K562 (cell line): ENCODE measurements around the gene ANOS1. TPM values are rescaled to one million over a fixed set of nuclear protein-coding genes. Genes with fewer than 3 reads are reported as not detected.
"Not testable (repeated sequence)": the region's sequence is repeated elsewhere in the genome, so short reads cannot be mapped to it uniquely, and the experiment has no call there.

Experiments used
- ATAC-seq: fragments of 200-7000 bp; cut with Tn5 transposase; 3 replicates; pipeline ENCODE4 v1.9.1; 2020; ENCODE audit warnings: moderate library complexity
- BruUV-seq: library from RNA; stranded (reverse); fragments of 400-500 nt; replicated peaks from 2 replicates; lab custom pipeline; 2021; lab: Mats Ljungman, UMichigan
- CTCF ChIA-PET: fragments of 300-600 bp; formaldehyde crosslinking; extraction: SDS; loops from one replicate; lab custom pipeline; 2021; ENCODE audit warnings: low intra/inter-chr PET ratio; lab: Yijun Ruan, JAX
- POLR2A ChIA-PET: fragments of 300-600, 350-650 bp; sonication (Branson Sonifier 250); formaldehyde crosslinking; extraction: SDS; loops from one replicate; lab custom pipeline; 2021; ENCODE audit warnings: antibody characterized with exemption, inconsistent platforms; lab: Yijun Ruan, JAX
- DNase-seq, 4 experiments: peaks; one replicate each; pipeline versions ENCODE4 v3.0.0 to v3.0.0-alpha.2; 2011 to 2018; ENCODE audit warnings: low spot score in 3 of 4, mixed read lengths in 3 of 4; ENCODE audit errors: extremely low read depth in 1 of 4
- FAIRE-seq: peaks from 2 replicates; lab custom pipeline; 2011; peaks lifted over from hg19 to GRCh38; lab: Jason Lieb, UNC
- H2AFZ ChIP-seq: 2 replicates; pipeline ENCODE4 v1.6.0; 2011; ENCODE audit warnings: low read depth, low read length, control low read depth, inconsistent platforms
- H3K27ac ChIP-seq: fragments of 200-600 bp; 3 replicates; pipeline ENCODE4 v1.8.0; 2011; ENCODE audit warnings: low read depth, mild to moderate bottlenecking, control low read depth, inconsistent platforms, low read length, moderate library complexity, mixed read lengths; ENCODE audit errors: extremely low read depth
- H3K27me3 ChIP-seq, 2 experiments: fragments of 300-600 bp in 1 of 2; 2 replicates in 1 of 2; 3 replicates in 1 of 2; pipeline versions ENCODE4 v1.6.0 to v1.8.0; 2011; ENCODE audit warnings: inconsistent platforms in 2 of 2, low read length in 2 of 2, mild to moderate bottlenecking in 1 of 2, mixed read lengths in 1 of 2, moderate library complexity in 1 of 2; ENCODE audit not compliant: control insufficient read depth in 2 of 2, insufficient read depth in 2 of 2
- H3K36me3 ChIP-seq: fragments of 300-600 bp; 3 replicates; pipeline ENCODE4 v1.8.0; 2011; ENCODE audit warnings: mild to moderate bottlenecking, low read length, inconsistent platforms; ENCODE audit not compliant: control insufficient read depth, insufficient read depth
- H3K4me1 ChIP-seq, 2 experiments: fragments of 200-600 bp in 1 of 2; replicated peaks in 1 of 2; 2 replicates in 1 of 2; 3 replicates in 1 of 2; pipeline versions ENCODE4 v1.5.1 to v1.8.0; 2011; ENCODE audit warnings: inconsistent platforms in 2 of 2, low read length in 2 of 2, mild to moderate bottlenecking in 1 of 2, mixed read lengths in 1 of 2, moderate library complexity in 1 of 2; ENCODE audit not compliant: control insufficient read depth in 2 of 2, insufficient read depth in 2 of 2
- H3K4me2 ChIP-seq: 2 replicates; pipeline ENCODE4 v1.6.1; 2011; ENCODE audit warnings: low read length, control low read depth, inconsistent platforms, mixed read lengths; ENCODE audit not compliant: insufficient read depth
- H3K4me3 ChIP-seq: fragments of 200-600 bp; sonication (generic), shearing (Covaris generic); 2 replicates; pipeline ENCODE4 v1.5.1; 2016; ENCODE audit warnings: control low read depth, inconsistent platforms
- H3K79me2 ChIP-seq: fragments of 200-600 bp; 3 replicates; pipeline ENCODE4 v1.8.0; 2011; ENCODE audit warnings: low read length, inconsistent platforms; ENCODE audit not compliant: control insufficient read depth, insufficient read depth
- H3K9ac ChIP-seq, 2 experiments: 2 replicates each; pipeline versions ENCODE4 v1.6.0 to v1.6.1; 2011; ENCODE audit warnings: low read depth in 2 of 2, low read length in 2 of 2, control low read depth in 1 of 2, inconsistent platforms in 1 of 2, mild to moderate bottlenecking in 1 of 2, mixed read lengths in 1 of 2; ENCODE audit not compliant: insufficient read depth in 1 of 2
- H3K9me1 ChIP-seq: one replicate; pipeline ENCODE4 v1.6.0; 2011; ENCODE audit warnings: inconsistent platforms, mild to moderate bottlenecking, low read length, moderate library complexity; ENCODE audit not compliant: control insufficient read depth, insufficient read depth
- H3K9me3 ChIP-seq: replicated peaks from 2 replicates; pipeline ENCODE4 v1.5.1; 2011; ENCODE audit warnings: low read depth, low read length, inconsistent platforms; ENCODE audit not compliant: control insufficient read depth, insufficient read depth
- H4K20me1 ChIP-seq: replicated peaks from 2 replicates; pipeline ENCODE4 v1.6.1; 2011; ENCODE audit warnings: low read length, inconsistent platforms, mixed read lengths; ENCODE audit not compliant: control insufficient read depth, insufficient read depth
- AFF4 ChIP-seq: sonication (generic); formaldehyde crosslinking; IDR thresholded peaks from 2 replicates; pipeline ENCODE4 v1.8.0; 2023; ENCODE audit warnings: mild to moderate bottlenecking, missing genetic modification reagents
- BCOR ChIP-seq: fragments of 450-650 bp; IDR thresholded peaks from 2 replicates; pipeline ENCODE4 v1.6.1; 2016
- ERF ChIP-seq: fragments of 450-650 bp; formaldehyde crosslinking; IDR thresholded peaks from 2 replicates; pipeline ENCODE4 v1.4.0; 2020; ENCODE audit warnings: mild to moderate bottlenecking, mixed read lengths
- HNRNPUL1 ChIP-seq: fragments of 200-400 bp; formaldehyde crosslinking; IDR thresholded peaks from 2 replicates; pipeline ENCODE4 v1.6.1; 2017; ENCODE audit warnings: low read length
- MAFK ChIP-seq: IDR thresholded peaks from 2 replicates; pipeline ENCODE4 v1.6.1; 2011; ENCODE audit warnings: low read length, improper control_type of control experiment
- TBP ChIP-seq: optimal IDR thresholded peaks from 2 replicates; pipeline ENCODE3; 2011; ENCODE audit warnings: low read depth, low read length, improper control_type of control experiment
- ZNF444 ChIP-seq: fragments of 250-450 bp; sonication (Bioruptor Pico); IDR thresholded peaks from 2 replicates; pipeline ENCODE4 v1.4.0; 2020; ENCODE audit warnings: mild to moderate bottlenecking, moderate library complexity
- ZNF695 ChIP-seq: fragments of 450-650 bp; formaldehyde crosslinking; IDR thresholded peaks from 2 replicates; pipeline ENCODE4 v1.4.0; 2020; ENCODE audit warnings: mild to moderate bottlenecking, moderate library complexity
- ZNF766 ChIP-seq: fragments of 200-800 bp; sonication (Bioruptor generic); conservative IDR thresholded peaks from 2 replicates; pipeline ENCODE4 v1.6.1; 2016; ENCODE audit warnings: missing genetic modification characterization, missing compliant biosample characterization
- whole genome bisulfite sequencing: fragments of 100-300 bp; shearing (Covaris generic); methylation state at CpG from one replicate; pipeline ENCODE4 v1.1.6; 2016; ENCODE audit warnings: low coverage, mixed read lengths; ENCODE audit not compliant: insufficient coverage; ENCODE audit errors: missing lambda C conversion rate; 5-methylcytosine and 5-hydroxymethylcytosine counted together
- in situ Hi-C: fragments of 300-500 bp; cut with MboI; formaldehyde crosslinking; loops from 4 replicates; pipeline ENCODE4 v1.15.0; 2018; ENCODE audit warnings: inconsistent platforms, mixed read lengths
- intact Hi-C: fragments of 100-400 bp; cut with micrococcal nuclease; formaldehyde crosslinking; loops from 2 replicates; pipeline ENCODE4 v1.14.2; 2022
- polyA plus RNA-seq, 8 experiments: library from polyadenylated mRNA; depleted of rRNA in 4 of 8; stranded (reverse) in 5 of 8; unstranded in 3 of 8; fragments of >200 nt; fragmentation: Nextera tagmentation in 2 of 8; fragmentation: Illumina TruSeq in 1 of 8; extraction: Ambion mirVana in 2 of 8; extraction: Trizol in 1 of 8; gene quantifications; 2 replicates each; pipeline versions ENCODE4 v1.2.1 to v1.2.3, GENCODE V29; 2011 to 2014; ENCODE audit warnings: inconsistent platforms in 1 of 8, missing spikeins in 1 of 8
- total RNA-seq, 7 experiments: library from RNA; depleted of rRNA in 6 of 7; stranded (reverse); fragments of >200 nt in 6 of 7; fragmentation: Illumina TruSeq in 2 of 7; extraction: Trizol in 2 of 7; gene quantifications; 2 replicates each; pipeline versions ENCODE4 v1.2.1 to v1.2.3, GENCODE V29; 2011 to 2021; ENCODE audit warnings: low replicate concordance in 1 of 7
- TF ChIP-seq, protein P1 (sequence below): fragments of 250-450 bp; sonication (Bioruptor Pico); IDR thresholded peaks from 2 replicates; pipeline ENCODE4 v1.5.0; 2021; ENCODE audit warnings: mild to moderate bottlenecking, moderate library complexity
- TF ChIP-seq, protein P2 (sequence below): sonication (generic); formaldehyde crosslinking; IDR thresholded peaks from 2 replicates; pipeline ENCODE4 v1.8.1; 2022; ENCODE audit warnings: missing genetic modification reagents
- TF ChIP-seq, protein P3 (sequence below): fragments of 450-650 bp; formaldehyde crosslinking; IDR thresholded peaks from 2 replicates; pipeline ENCODE4 v1.4.0; 2020; ENCODE audit warnings: mild to moderate bottlenecking, moderate library complexity

The ANOS1 gene
- total and polyA plus RNA-seq, 9 of the 15 experiments (the other 6 are each of a cell fraction or from before 2014, with no cell fraction given) = 0.04 TPM; not detected in 8

- TF ChIP-seq, protein P1, sequence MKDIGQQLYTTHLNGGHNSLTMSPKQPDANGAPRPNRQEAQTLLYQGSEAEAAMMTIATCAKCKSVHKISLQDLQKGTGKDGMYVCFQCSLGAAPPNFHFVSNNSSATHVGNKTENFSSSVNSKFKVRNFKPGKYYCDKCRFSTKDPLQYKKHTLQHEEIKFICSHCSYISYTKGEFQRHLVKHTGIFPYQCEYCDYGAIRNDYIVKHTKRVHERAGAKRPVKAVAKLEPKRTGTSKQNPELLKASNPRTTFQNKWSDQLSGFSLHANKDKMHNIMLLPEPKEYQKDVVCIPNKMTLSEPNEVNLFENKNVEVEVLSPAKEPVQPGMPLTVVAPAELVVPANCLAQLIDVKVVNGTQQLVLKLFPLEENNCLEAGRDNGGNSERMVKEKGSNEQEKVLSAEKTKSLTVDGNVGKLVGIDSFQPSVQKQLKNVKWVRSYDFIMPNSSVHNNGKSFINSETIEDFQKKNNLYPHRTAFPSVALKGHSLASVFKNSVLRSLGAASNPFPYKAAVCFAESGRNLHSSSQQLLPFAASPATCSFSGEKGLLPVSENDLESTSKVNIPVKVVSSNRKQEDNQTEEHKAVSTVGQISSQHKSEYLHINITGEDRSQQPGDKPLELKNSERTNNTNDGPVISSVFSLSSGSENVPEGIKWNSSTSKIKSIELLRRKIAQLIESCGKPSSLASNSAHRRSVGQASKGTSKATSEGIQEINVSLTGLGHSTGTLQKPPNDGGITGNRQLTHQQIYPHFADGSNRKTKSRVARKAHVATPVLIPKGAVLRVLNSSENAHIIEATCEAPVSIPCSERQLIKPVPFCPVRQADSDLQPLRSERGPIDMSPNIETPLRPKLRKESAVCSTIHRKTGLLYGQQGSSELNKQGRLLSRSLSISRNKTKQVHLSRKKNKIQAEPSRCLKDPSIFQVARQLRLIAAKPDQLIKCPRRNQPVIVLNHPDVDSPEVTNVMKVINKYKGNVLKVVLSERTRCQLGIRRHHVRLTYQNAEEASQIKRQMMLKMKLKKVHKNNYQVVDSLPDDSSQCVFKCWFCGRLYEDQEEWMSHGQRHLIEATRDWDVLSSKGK (CRISPR knock-in tag) = no peak
- TF ChIP-seq ERF (CRISPR knock-in tag) (no peak), TBP (no peak), AFF4 (CRISPR knock-in tag) (no peak), HNRNPUL1 (no peak), ZNF766 (CRISPR knock-in tag) (no peak), ZNF695 (CRISPR knock-in tag) (no peak), BCOR (no peak), ZNF444 (CRISPR knock-in tag) (no peak), MAFK (no peak)
- TF ChIP-seq, protein P2, sequence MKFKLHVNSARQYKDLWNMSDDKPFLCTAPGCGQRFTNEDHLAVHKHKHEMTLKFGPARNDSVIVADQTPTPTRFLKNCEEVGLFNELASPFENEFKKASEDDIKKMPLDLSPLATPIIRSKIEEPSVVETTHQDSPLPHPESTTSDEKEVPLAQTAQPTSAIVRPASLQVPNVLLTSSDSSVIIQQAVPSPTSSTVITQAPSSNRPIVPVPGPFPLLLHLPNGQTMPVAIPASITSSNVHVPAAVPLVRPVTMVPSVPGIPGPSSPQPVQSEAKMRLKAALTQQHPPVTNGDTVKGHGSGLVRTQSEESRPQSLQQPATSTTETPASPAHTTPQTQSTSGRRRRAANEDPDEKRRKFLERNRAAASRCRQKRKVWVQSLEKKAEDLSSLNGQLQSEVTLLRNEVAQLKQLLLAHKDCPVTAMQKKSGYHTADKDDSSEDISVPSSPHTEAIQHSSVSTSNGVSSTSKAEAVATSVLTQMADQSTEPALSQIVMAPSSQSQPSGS (CRISPR knock-in tag) = no peak
- TF ChIP-seq, protein P3, sequence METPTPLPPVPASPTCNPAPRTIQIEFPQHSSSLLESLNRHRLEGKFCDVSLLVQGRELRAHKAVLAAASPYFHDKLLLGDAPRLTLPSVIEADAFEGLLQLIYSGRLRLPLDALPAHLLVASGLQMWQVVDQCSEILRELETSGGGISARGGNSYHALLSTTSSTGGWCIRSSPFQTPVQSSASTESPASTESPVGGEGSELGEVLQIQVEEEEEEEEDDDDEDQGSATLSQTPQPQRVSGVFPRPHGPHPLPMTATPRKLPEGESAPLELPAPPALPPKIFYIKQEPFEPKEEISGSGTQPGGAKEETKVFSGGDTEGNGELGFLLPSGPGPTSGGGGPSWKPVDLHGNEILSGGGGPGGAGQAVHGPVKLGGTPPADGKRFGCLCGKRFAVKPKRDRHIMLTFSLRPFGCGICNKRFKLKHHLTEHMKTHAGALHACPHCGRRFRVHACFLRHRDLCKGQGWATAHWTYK (CRISPR knock-in tag) = no peak
These were observed 231.7 kb downstream of the ANOS1 start (continued) for GRCh38 chrX:8500203-8500602.

DNA sequence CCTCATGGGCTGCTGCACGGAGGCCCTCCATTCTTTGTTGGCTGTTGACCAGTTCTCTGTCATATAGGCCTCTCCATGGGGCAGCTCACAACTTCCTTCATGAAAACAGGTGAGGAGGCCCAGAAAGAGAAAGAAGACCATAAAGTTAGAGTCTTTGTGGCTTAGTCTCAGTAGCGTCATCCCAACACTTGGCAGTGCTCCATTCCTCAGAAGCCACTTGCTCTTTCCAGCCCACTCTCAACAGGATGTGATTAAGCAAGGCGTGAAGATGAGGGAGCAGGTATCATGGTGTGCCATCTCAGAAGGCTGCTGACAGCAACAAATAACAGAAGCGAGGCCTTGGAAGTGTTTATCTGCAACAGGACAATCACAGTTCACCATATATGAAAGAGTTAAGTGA lies 236.9 kb downstream of the ANOS1 start:
- H3K4me2 ChIP-seq, FAIRE-seq, H3K9me1 ChIP-seq, H3K9ac ChIP-seq, H3K36me3 ChIP-seq, H3K27ac ChIP-seq, DNase-seq, BruUV-seq, H3K4me1 ChIP-seq, in situ Hi-C loops, H3K27me3 ChIP-seq, ATAC-seq, H3K79me2 ChIP-seq, intact Hi-C loops, H4K20me1 ChIP-seq, CTCF ChIA-PET, H3K9me3 ChIP-seq, H2AFZ ChIP-seq, H3K4me3 ChIP-seq: not testable (repeated sequence)
- POLR2A ChIA-PET = interaction anchor here (0.5 kb wide), 1 partner anchor 1920 kb away, joined by 3 read pairs; no protein-coding TSS in a partner anchor
- WGBS = 0% methylated on average over 3 of the region's 4 CpGs
